ENCODE data around the gene RUBCN.
"Not testable (repeated sequence)": the region's sequence is repeated elsewhere in the genome, so short reads cannot be mapped to it uniquely, and the experiment has no call there.

DNA sequence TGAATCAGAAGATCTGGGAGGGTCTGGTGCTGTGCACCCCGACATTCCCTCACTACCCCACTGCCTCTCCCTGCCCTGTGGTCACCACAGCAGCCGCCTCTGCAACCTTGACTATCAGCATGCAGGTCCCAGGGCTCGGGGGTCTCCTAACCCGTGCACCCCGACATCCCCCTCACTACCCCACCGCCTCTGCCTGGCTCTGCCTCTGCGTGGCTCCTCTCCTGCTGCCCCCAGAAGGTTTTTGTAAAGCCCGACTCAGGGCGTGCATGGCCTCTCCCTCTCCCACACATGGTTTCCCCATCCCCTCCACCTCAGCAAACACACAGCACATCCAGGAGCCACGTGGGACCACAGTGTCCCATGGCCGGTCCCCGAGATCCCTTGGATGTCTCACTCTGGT, 79.7 kb downstream of the RUBCN start:
- not testable (repeated sequence) for TF ChIP-seq POLR2A (IDR thresholded peaks at IDR 0.05)
- TF ChIP-seq, protein P1, sequence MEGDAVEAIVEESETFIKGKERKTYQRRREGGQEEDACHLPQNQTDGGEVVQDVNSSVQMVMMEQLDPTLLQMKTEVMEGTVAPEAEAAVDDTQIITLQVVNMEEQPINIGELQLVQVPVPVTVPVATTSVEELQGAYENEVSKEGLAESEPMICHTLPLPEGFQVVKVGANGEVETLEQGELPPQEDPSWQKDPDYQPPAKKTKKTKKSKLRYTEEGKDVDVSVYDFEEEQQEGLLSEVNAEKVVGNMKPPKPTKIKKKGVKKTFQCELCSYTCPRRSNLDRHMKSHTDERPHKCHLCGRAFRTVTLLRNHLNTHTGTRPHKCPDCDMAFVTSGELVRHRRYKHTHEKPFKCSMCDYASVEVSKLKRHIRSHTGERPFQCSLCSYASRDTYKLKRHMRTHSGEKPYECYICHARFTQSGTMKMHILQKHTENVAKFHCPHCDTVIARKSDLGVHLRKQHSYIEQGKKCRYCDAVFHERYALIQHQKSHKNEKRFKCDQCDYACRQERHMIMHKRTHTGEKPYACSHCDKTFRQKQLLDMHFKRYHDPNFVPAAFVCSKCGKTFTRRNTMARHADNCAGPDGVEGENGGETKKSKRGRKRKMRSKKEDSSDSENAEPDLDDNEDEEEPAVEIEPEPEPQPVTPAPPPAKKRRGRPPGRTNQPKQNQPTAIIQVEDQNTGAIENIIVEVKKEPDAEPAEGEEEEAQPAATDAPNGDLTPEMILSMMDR (IDR thresholded peaks at IDR 0.05), result not testable (repeated sequence)

Data from tibial nerve (tissue), 3 donors.